DOHH2 (cell line): ENCODE measurements around the gene ZDHHC5.
A peak's percentile ranks its signal among the peaks of the same experiment; 100 is the strongest.
"Not testable (repeated sequence)": the region's sequence is repeated elsewhere in the genome, so short reads cannot be mapped to it uniquely, and the experiment has no call there.

Experiments
- H3F3A ChIP-seq: fragments of 200-600 bp; sonication (generic), shearing (Covaris generic); 2 replicates; pipeline ENCODE4 v1.6.0; 2016; ENCODE audit warnings: antibody characterized with exemption, mild to moderate bottlenecking; ENCODE audit not compliant: control insufficient read depth, insufficient read depth
- H3K27ac ChIP-seq: fragments of 200-600 bp; sonication (generic); 2 replicates; pipeline ENCODE4 v1.5.1; 2014; ENCODE audit warnings: low read depth, mild to moderate bottlenecking, low read length, moderate library complexity
- H3K27me3 ChIP-seq: fragments of 200-600 bp; sonication (generic); 2 replicates; pipeline ENCODE4 v1.6.1; 2014; ENCODE audit warnings: mild to moderate bottlenecking, low read length, mixed read lengths; ENCODE audit not compliant: control insufficient read depth
- H3K36me3 ChIP-seq: fragments of 200-600 bp; sonication (generic); 2 replicates; pipeline ENCODE4 v1.6.1; 2014; ENCODE audit warnings: mild to moderate bottlenecking, low read length, moderate library complexity, mixed read lengths; ENCODE audit not compliant: control insufficient read depth
- H3K4me1 ChIP-seq: fragments of 200-600 bp; sonication (generic); 2 replicates; pipeline ENCODE4 v1.6.1; 2014; ENCODE audit warnings: mild to moderate bottlenecking, low read length, mixed read lengths; ENCODE audit not compliant: control insufficient read depth
- H3K4me2 ChIP-seq: fragments of 200-600 bp; sonication (generic); 2 replicates; pipeline ENCODE4 v1.6.0; 2014; ENCODE audit warnings: mild to moderate bottlenecking, low read length, moderate library complexity
- H3K4me3 ChIP-seq: fragments of 200-600 bp; sonication (generic); 2 replicates; pipeline ENCODE4 v1.5.1; 2014; ENCODE audit warnings: mild to moderate bottlenecking, low read length, mixed read lengths
- H3K79me2 ChIP-seq: fragments of 200-600 bp; sonication (generic); 2 replicates; pipeline ENCODE4 v1.6.1; 2014; ENCODE audit warnings: mild to moderate bottlenecking, low read length, mixed read lengths; ENCODE audit not compliant: control insufficient read depth
- H3K9me2 ChIP-seq: fragments of 200-600 bp; sonication (generic); replicated peaks from 2 replicates; pipeline ENCODE4 v1.6.1; 2014; ENCODE audit warnings: mild to moderate bottlenecking, low read length, mixed read lengths; ENCODE audit not compliant: control insufficient read depth
- H3K9me3 ChIP-seq: fragments of 200-600 bp; sonication (generic); 2 replicates; pipeline ENCODE4 v1.6.1; 2014; ENCODE audit warnings: antibody characterized with exemption, low read length, mixed read lengths; ENCODE audit not compliant: control insufficient read depth, insufficient read depth
- H4K20me1 ChIP-seq: fragments of 200-600 bp; sonication (generic); 2 replicates; pipeline ENCODE4 v1.6.0; 2014; ENCODE audit warnings: low read depth, mild to moderate bottlenecking, antibody characterized with exemption, low read length, moderate library complexity; ENCODE audit not compliant: control insufficient read depth, insufficient read depth
- EZH2phosphoT487 ChIP-seq: fragments of 200-600 bp; sonication (generic); IDR thresholded peaks from 2 replicates; pipeline ENCODE4 v1.6.1; 2017; ENCODE audit warnings: borderline replicate concordance, mild to moderate bottlenecking, antibody characterized with exemption, low read length, moderate library complexity, mixed read lengths
- TF ChIP-seq, protein P1 (sequence below): fragments of 200-600 bp; sonication (generic); IDR thresholded peaks from one replicate; pipeline ENCODE4 v1.5.1; 2014; ENCODE audit warnings: antibody characterized with exemption, mild to moderate bottlenecking, low read depth, low read length; ENCODE audit not compliant: poor library complexity, severe bottlenecking

Gene ZDHHC5

DNA sequence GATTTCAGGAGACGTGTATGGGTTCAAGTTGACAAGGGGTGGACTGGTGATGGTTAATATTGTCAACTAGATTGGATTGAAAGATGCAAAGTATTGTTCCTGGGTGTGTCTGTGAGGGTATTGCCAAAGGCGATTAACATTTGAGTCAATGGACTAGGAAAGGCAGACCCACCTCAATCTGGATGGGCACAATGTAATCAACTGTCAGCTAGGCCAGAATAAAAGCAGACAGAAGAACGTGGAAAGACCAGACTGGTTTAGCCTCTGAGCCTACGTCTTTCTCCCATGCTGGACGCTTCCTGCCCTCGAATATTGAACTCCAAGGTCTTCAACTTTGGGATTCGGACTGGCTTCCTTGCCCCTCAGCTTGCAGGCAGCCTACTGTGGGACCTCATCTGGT lies 16.5 kb upstream of the ZDHHC5 start:
- H3K27me3 ChIP-seq = peaks cover 41% of the 10 kb centered on the region
- no peaks in the 10 kb centered on the region for H3K36me3 ChIP-seq
- H3K27ac ChIP-seq = no peak overlapping the region
- TF ChIP-seq, protein P1, sequence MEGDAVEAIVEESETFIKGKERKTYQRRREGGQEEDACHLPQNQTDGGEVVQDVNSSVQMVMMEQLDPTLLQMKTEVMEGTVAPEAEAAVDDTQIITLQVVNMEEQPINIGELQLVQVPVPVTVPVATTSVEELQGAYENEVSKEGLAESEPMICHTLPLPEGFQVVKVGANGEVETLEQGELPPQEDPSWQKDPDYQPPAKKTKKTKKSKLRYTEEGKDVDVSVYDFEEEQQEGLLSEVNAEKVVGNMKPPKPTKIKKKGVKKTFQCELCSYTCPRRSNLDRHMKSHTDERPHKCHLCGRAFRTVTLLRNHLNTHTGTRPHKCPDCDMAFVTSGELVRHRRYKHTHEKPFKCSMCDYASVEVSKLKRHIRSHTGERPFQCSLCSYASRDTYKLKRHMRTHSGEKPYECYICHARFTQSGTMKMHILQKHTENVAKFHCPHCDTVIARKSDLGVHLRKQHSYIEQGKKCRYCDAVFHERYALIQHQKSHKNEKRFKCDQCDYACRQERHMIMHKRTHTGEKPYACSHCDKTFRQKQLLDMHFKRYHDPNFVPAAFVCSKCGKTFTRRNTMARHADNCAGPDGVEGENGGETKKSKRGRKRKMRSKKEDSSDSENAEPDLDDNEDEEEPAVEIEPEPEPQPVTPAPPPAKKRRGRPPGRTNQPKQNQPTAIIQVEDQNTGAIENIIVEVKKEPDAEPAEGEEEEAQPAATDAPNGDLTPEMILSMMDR = no peak
- TF ChIP-seq EZH2phosphoT487 = no peak
- no peaks in the 10 kb centered on the region for H3F3A ChIP-seq
- H3K4me2 ChIP-seq = no peak overlapping the region
- H3K79me2 ChIP-seq = no peaks in the 10 kb centered on the region
- H3K4me3 ChIP-seq = no peak overlapping the region
- H3K9me3 ChIP-seq = no peaks in the 10 kb centered on the region
- no peaks in the 10 kb centered on the region for H3K9me2 ChIP-seq
- peaks cover 32% of the 10 kb centered on the region for H3K4me1 ChIP-seq
- no peaks in the 10 kb centered on the region for H4K20me1 ChIP-seq

DNA sequence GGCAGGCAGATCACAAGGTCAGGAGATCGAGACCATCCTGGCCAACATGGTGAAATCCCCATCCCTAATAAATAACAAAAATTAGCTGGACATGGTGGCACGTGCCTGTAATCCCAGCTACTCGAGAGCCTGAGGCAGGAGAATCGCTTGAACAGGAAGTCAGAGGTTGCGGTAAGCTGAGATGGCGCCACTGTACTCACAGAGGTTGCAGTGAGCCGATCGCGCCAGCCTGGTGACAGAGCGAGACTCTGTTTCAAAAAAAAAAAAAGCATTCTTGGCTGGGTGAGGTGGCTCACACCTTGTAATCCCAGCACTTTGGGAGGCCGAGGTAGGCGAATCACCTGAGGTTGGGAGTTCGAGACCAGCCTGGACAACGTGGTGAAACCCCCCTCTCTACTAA lies 15.7 kb upstream of the ZDHHC5 start:
- Histone ChIP-seq H3K27me3 (peaks cover 33% of the 10 kb centered on the region), H3K4me1 (peaks cover 40% of the 10 kb centered on the region)
- H3F3A ChIP-seq, H3K9me3 ChIP-seq, H3K36me3 ChIP-seq, H3K4me3 ChIP-seq, H3K4me2 ChIP-seq, H3K9me2 ChIP-seq, H3K79me2 ChIP-seq, H4K20me1 ChIP-seq, H3K27ac ChIP-seq: not testable (repeated sequence)

DNA sequence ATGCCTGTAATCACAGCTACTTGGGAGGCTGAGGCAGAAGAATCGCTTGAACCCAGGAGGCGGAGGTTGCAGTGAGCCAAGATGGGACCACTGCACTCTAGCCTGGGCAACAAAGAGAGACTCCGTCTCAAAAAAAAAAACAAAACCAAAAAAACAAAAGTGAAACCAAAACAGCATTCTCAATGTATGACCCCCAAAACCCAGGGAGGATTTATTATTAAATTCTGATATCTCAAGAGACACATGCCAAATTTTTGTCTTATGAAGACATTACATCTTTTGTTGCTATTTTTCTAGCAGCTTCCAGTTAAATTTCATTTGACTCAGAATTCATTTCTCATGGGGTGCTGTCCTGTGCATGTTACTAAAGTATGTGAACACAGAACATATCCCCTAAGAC lies 15.3 kb upstream of the ZDHHC5 start:
- peaks cover under 1% of the 10 kb centered on the region; the same call in 1 of the 2 replicates for H3K36me3 ChIP-seq
- H3K27ac ChIP-seq = no peak overlapping the region
- peaks cover 2% of the 10 kb centered on the region for H3K79me2 ChIP-seq
- H3F3A ChIP-seq = no peaks in the 10 kb centered on the region
- H4K20me1 ChIP-seq = no peaks in the 10 kb centered on the region
- peak overlapping the region; percentile 50 for H3K4me2 ChIP-seq
- H3K4me1 ChIP-seq = peaks cover 40% of the 10 kb centered on the region
- peaks cover 29% of the 10 kb centered on the region for H3K27me3 ChIP-seq
- no peak for TF ChIP-seq EZH2phosphoT487
- TF ChIP-seq, protein P1 = no peak
- H3K9me2 ChIP-seq = no peaks in the 10 kb centered on the region
- no peaks in the 10 kb centered on the region for H3K9me3 ChIP-seq
- 0 out of 2 replicates have a peak overlapping the region, but pooled peaks have one; percentile 2 for H3K4me3 ChIP-seq

DNA sequence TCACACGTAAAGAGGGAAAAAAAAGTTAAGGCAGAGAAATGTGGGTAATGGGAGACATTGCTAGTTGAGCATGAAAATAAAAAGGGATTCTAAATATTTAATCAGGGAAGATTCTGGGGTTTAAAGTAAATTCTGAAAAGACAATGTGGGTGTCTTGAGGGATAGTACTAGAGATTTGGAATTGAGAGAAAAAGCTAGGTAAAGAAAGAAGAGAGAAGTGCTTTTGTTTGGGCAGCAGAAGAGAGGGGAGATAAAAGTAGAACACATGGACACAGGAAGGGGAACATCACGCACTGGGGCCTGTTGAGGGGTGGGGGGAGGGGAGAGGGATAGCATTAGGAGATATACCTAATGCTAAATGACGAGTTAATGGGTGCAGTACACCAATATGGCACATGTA lies 14.8 kb upstream of the ZDHHC5 start:
- no peaks in the 10 kb centered on the region for H4K20me1 ChIP-seq
- H3K9me2 ChIP-seq = no peaks in the 10 kb centered on the region
- peaks cover 37% of the 10 kb centered on the region for H3K4me1 ChIP-seq
- no peaks in the 10 kb centered on the region for H3K9me3 ChIP-seq
- H3K79me2 ChIP-seq = peaks cover 7% of the 10 kb centered on the region
- H3K4me2 ChIP-seq = peak overlapping the region; percentile 50
- peaks cover 4% of the 10 kb centered on the region; the same call in 1 of the 2 replicates for H3K36me3 ChIP-seq
- H3K27ac ChIP-seq = no peak overlapping the region
- H3K27me3 ChIP-seq = peaks cover 24% of the 10 kb centered on the region
- H3K4me3 ChIP-seq = 0 out of 2 replicates have a peak overlapping the region, but pooled peaks have one; percentile 2
- H3F3A ChIP-seq = no peaks in the 10 kb centered on the region
- TF ChIP-seq EZH2phosphoT487 = no peak
- TF ChIP-seq, protein P1 = no peak
